Epidermal melanocyte (primary cell): ENCODE measurements around the gene EXOC2.
"Not testable (repeated sequence)": the region's sequence is repeated elsewhere in the genome, so short reads cannot be mapped to it uniquely, and the experiment has no call there.

ENCODE experiments used
- DNase-seq: peaks from one replicate; pipeline ENCODE4 v3.0.0; 2011; ENCODE audit warnings: low spot score; ENCODE audit not compliant: insufficient read length

Gene EXOC2

DNA sequence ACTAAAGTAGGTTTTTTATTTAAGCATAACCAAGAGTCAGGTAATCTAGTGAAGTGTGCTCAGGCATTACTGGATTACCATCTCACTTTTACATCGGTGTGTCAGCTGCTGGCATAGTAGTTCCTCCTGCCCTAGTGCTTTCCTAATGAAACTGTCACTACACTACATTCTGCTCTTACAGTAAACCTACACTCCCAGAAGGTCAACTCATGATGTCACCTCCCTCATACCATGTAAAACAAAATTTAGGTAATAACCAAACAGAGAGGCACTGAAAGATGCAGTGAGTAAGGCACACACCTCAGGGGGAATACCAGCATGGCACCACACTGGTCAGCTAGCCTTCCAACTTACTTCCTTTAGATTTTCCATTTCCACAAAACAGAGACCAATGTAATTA, 59.3 kb downstream of the EXOC2 start:
- no peak for DNase-seq

DNA sequence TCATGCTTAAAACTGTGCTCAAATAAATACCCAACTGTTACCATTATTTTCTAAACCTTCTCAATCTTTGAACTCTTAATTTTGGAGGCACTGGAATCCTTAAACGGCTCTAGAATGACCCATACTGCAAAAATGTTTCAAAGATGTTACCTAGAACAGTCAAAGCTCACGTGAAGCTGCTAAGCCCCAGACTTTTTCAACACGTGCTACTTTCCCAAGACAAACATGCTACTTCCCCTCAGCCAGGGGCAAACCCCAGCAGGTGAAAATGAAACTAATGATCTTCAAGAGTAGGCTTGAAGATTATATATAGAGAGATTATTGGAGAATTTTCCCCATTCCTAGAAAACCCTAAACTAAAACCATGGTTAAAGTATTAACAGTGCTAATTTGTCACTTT, 64.2 kb downstream of the EXOC2 start:
- DNase-seq: no peak

DNA sequence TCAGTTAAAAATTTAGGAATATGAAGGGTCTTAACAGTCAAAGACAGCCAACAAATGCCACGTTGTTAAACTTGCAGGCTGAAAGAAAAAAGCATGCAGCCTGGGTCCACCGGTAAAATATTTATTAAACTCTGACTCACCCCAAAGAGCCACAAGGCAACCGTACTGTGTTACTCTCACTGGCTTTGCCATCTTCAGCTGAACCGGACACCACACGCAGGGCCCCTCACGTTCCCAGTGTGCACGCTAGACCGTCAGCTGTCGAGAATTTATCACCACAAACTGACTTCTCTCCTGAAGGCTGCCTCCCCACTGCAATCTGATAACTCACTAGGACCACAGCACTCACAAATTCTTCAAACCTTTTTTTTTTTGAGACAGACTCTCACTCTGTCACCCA, 66.7 kb downstream of the EXOC2 start:
- no peak for DNase-seq

DNA sequence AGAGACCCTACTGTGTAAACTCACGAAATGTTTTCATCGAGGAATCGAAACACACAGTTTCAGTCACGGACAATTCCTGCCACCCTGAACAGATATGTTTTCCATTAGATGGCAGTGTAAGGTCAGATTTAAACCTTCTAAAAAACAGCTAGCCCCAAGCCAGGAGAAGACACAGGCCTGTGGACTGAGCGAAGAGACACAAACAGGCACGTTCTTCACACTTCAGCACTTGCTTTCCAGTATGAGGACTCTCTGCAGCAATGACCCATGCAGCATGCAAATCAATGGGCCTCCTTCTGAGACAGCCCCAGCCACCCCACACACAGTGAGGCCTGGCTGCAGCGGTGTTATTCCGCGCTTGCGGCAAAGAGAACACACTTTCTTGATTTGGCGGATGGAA, 68.0 kb downstream of the EXOC2 start:
- DNase-seq: no peak

DNA sequence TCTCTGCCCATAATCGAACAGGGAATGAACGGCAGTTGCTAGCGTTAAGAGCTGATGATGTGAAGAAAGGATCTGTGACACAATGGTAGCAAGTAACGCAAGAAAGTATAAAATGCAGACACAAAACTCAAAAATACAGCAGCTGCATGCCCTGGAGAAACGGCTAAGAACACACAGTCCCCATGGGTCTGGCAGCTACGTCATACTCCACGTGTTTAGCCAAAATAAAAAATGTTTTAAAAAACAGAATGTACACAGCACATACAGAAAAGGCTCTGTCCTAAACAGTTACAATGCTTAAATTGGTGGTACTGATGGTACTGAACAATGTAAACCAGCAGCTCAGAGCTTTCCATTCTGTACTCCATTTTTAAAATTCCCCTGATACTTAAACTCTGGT, 70.5 kb downstream of the EXOC2 start:
- no peak for DNase-seq

DNA sequence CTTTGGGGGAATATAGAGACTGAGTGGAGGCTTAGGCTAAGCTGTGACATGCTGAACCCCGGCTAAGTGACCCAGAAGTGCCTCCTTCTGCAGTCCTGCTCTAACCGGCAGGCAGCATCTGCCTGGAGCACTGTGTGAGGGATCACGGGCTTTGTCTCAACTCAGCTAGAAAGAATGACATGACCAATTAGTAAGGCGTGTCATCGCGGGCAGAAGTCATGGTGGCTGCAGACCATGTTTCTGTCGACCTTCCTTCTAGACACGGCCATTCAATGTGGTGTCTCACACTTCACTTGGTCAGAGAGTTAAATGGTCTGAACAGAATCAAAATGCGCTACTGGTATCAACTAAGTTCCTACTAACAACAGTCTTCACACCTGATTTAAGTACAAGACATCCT, 71.0 kb downstream of the EXOC2 start:
- DNase-seq: no peak

DNA sequence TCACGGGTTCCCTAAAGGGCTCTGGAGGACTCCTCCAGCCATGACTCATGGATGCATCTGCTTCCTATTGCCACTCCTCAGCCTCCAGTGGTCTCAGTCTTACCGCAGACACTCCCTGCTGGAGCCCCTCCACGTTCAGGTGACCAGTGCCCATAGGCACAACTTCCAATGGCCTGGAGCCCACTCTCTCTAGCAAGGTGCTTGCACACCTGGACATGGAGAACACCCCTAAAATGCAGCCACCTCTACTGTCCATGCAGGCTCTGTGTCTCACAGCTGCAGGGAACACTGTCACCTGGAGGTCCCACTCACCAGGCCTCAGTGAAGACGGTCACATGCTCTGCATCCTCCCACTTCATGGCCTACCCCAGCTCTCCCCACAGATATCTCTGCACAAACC, 72.0 kb downstream of the EXOC2 start:
- no peak for DNase-seq

DNA sequence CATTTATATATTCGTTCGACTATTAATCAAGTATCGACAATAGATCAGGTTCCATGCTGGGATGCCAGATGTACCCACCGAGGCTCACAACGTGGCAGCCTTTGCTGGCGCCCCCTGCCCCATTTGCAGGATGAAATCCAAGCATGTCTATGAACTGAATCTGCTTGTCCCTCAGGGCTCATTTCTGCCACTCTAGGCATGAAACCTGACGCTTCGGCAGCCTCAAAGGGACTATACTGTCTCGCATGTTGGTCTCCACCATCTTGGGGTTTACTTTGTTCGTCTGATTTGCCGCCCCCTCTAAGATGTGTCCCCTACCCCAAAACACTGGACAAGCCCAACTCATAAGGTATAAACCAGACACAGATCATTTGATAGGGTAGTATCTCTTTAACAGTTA, 72.8 kb downstream of the EXOC2 start:
- no peak for DNase-seq

DNA sequence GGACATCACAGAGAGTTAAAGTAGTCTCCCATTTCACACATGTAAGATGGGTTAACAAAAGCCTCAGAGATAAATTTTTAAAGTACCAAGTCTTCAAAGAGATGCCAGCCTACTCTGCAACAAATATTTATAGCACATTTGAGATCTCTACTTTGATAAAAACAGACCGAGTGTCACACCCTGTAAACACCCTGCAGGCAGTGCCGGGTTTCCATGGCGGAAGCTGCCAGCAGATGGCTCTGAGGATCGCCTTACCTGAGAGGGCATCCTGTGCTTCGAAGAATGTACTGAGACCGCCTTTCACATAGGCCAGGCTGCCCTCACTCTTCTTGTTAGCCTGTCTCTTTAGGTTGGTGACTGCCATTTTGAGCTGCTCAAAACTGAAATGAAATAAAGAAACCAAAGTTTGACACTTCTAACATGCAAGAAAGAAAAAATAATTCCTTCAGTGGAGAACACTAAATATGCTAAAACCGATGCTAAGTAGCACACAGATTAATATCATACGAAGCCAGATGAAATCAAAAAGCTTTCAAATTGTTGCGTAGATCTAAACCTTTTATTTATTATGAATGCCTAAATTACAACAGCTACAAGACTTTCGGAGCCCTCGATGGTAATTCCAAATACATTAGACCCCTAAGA, 75.4 kb downstream of the EXOC2 start:
- DNase-seq: no peak

DNA sequence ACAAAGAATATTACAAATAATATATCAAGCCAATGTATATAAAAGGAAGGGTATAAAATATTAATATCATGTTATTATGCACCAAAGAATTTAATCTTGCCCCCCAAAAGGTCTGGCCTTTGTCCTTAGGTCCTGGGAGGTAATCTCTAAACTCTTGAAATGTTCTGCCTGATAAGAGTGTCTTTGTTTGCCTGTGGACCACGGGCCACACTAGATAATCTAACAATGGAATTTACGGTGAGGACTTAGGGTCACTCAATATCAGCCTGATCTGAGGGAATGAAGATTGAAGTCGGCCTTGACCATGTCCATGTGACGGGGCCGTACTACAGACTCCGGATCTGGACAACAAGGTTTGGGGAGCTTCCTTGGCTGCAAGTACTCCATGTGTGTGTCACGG, 79.0 kb downstream of the EXOC2 start:
- DNase-seq: no peak

DNA sequence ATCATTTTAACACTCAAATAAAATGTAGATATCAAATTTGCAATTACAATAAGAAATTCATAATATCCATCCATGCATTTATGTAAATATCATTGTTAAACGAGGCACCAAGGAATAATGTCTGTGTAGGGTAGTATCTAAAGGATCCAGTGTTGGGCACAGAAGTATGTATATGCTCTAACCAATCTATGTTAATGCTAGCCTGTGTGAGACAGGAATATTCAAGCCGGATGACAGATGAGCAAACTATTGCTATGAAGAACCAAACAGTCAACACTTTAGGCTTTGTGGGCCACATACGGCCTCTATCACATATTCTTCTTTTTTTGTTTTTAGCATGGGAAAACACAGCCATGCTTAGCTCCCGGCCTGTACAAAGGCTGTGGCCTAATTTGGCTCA, 81.0 kb downstream of the EXOC2 start:
- DNase-seq: no peak

DNA sequence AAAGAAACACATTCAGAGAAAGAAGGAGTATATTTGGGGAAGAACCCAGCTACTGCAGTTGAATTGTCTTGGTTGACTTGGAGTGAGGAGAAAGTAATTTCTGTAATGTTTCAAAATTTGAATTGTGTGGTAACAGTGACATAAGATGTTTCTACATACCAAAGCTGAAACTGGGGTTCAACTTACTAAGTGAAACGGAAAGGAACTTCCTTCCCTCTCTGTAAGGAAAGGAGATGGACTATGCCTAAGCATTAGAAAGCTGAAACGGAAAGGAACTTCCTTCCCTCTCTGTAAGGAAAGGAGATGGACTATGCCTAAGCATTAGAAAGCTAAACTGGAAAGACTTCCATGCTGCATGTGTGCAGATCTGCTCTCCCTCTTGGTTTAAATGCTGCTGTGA, 82.1 kb downstream of the EXOC2 start:
- DNase-seq: no peak

DNA sequence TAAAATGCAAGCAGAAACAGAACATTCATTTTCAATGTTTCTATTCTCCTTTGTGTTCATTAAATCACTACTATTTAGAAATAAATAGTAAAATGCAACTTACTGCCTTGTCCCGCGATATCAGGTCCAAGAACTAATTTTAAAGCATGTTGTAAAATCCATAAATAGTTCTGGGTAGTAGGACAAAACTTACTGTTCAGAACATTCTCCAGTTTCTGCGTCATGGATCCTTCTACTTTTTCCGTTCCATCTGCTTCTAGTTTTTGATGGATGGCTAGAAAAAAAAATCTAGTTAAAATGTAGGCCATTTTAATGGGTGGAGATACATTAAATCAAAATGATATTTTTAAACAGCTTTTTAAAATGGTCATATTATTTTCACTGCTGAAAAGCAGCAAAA, 83.0 kb downstream of the EXOC2 start:
- DNase-seq: no peak

DNA sequence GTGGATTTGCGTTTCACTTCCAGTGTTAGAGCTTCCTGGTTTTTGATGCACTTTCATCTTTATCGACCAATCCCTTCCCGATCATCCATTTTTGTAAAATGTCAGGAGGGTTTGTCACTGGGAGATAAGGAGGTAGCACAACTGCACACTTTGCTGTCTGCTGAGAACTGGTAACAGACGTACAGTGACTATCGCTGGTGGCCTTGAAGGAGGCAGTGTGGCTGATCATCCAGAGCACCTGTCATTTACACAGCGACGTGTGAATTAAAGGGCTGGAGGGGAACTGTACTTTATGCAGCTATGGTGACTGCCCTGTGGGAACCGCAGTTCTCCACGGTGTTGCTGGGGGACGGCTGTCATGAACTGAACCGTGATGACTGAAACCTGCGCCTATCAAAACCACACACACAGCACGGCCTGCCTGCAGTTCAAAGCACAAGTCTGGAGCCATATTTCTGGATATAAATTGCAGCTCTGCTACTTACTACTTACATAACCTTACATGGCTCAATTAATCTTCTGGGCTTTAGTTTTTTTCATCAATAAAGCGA, 86.0 kb downstream of the EXOC2 start:
- DNase-seq: no peak

DNA sequence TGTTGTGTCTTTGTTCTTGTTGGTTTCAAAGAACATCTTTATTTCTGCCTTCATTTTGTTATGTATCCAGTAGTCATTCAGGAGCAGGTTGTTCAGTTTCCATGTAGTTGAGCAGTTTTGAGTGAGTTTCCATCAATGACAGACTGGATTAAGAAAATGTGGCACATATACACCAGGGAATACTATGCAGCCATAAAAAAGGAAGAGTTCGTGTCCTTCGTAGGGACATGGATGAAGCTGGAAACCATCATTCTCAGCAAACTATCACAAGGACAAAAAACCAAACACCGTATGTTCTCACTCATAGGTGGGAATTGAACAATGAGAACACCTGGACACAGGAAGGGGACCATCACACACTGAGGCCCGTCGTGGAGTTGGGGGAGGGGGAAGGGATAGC, 87.0 kb downstream of the EXOC2 start:
- not testable (repeated sequence) for DNase-seq

DNA sequence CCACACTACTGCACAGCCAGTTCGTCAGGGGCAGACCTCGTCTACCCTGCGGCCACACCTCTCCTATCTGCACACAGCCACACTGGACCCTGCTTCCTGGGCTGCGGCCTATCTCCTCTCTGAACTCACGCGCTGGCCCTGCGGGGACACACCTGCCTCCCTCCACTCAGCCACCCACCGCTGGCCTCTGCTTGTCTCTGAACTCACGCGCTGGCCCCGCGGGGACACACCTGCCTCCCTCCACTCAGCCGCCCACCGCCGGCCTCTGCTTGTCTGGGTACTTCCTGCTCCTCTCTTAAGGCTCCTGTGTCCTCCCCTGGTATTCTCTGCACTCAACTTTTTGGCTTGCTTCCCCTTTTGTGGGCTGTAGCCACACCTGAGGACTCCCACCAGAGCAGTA, 88.4 kb downstream of the EXOC2 start:
- DNase-seq: no peak

DNA sequence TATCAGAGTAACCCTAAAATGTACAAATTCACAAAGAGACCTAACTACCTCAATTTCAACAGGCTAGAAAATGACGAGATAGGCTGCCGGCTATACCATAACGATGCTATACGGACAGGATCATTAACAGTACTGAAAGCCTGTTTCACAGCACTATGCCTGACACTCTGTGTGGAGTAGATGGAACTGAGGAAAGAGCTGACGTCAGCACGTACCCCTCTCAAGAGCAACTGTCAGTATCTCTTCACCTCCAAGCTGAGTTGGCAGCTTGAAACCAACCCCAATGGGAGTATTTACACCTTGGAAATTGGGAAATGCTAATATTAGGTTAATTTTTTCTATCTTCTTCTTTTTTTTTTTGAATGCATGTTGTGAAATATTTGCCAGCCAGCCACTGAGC, 89.7 kb downstream of the EXOC2 start:
- no peak for DNase-seq

DNA sequence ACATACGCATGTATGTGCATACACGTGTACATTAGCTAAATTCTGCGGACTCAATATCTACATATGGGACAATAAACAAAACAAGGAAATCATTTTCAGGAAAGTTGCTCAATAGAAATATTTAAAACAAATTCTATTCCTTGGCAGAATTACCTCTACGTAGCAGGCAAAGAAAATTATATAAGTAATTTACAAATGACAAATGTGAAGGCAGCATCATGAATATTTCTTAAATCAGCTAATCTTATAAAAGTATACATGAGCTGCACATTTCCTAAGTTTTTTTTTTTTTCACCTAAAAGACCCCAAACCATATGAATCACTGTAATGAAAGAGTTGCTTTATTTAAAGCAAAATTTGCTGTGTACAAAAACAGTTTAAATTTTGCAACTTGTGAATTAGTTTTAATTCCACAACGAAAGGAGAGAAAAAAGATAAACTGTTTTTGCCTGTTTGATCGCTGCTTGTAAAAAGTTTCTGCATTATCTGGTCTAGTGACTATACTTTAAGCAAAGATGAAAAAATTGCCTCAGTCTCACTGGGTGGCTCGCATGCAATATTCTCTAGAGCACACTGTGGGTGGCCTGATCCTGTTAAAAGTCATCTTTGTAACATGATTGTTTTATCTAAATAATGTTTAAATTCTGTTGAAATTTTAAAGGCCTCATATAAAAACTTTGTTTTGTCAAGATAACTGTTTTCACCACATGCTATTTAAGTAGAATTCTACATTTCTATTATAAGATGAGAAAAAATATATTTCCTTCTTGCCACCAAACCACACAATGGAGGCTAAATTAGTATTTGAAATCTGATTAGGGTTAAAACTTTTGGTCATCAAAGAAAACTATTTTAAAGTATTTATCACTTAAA, 93.1 kb downstream of the EXOC2 start:
- DNase-seq: no peak

DNA sequence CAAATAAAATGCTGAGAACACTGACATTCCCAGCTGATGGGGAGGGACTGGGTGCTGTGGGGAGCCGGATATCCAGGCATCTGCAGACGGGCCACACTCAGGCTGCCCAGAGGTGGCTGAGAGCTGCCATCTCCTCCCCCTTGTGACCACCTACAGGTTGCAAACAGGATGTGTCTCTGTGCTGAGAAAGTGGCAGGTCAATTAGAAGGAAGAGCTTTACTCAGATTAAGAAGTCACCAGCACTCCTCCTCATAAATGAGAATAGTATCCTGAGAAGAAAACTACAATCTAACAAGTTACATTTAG, 99.1 kb downstream of the EXOC2 start:
- DNase-seq: no peak

DNA sequence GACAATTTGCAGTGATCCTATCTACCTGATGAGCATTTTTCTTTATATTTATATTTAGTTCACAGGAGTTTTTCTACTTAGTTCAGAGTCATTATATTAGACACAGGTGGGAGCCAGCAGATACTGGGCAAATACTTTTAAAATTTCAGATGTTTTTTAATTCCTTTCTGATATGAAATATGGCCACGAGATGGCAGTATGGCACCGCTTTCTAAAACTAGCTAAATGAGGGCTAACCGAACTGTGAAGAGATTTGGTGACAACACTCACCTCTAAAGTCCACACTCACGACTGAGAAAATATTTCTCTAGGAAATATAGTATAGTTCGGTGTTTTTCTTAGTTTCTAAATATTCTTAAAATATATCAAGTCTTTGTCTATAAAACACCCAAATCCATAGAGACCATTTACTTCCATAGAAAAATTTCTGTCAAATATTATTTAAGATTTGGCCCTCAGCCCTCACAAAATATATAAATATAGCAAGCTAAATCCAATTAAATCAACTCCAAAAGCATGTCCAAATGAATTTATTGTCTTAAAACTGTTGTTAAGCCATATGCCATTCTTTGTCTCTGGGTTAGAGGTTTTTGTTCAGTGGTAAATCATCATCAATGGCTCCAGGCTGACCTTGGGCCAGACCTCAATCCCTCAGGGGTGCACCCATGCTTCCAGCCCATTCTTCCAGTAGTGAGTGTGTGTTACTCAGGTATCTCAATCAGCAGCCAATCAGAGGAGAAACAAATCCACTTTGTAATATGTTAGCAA, 99.6 kb downstream of the EXOC2 start:
- DNase-seq: peak; percentile 25

DNA sequence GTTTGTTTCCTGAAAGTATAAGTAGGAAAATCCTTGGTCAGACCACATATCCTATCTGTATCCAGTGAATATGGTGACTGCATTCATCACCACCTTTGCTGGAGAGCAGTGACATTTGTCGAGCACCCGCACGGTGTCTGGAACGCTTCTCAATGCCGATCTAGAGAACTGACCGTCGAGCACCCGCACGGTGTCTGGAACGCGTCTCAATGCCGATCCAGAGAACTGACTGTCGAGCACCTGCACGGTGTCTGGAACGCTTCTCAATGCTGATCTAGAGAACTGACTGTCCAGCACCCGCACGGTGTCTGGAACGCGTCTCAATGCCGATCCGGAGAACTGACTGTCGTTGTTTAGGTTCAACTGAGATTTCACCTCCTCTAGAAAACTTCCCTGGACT, 103.8 kb downstream of the EXOC2 start:
- DNase-seq: no peak

DNA sequence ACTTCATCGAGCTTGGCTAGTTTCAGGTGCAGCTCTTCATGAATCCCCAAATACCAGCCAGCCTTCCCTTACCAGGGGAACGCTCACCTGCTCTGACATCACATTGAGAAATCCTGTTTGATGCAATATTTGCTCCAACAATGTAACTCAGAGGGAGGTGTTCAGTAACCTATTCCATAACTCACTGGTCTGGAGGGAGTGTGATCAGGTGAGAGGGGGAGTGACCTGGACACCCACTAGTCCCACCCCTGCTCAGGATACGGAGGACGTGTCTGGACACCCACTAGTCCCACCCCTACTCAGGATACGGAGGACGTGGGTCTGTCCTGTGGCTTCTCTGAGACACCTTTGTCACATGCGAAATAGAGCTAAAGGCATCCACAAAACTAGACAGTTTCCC, 106.4 kb downstream of the EXOC2 start:
- DNase-seq: no peak
